DND-41 (cell line): ENCODE results near the gene SPPL2C.

Experiments
- ATAC-seq: fragments of 200-7000 bp; cut with Tn5 transposase; 3 replicates; pipeline ENCODE4 v1.9.1; 2021; ENCODE audit warnings: low read depth; ENCODE audit not compliant: insufficient read depth
- DNase-seq: peaks from one replicate; pipeline ENCODE4 v3.0.0-alpha.2; 2020
- H2AFZ ChIP-seq: 2 replicates; pipeline ENCODE4 v1.6.0; 2012; ENCODE audit warnings: low read depth, low read length
- H3K27ac ChIP-seq: 2 replicates; pipeline ENCODE4 v1.5.1; 2012; ENCODE audit warnings: low read length, inconsistent platforms
- H3K27me3 ChIP-seq: fragments of 200-600 bp; sonication (generic); 2 replicates; pipeline ENCODE4 v1.6.0; 2012; ENCODE audit warnings: low read length, mild to moderate bottlenecking, inconsistent platforms; ENCODE audit not compliant: insufficient read depth, poor library complexity
- H3K36me3 ChIP-seq: 2 replicates; pipeline ENCODE4 v1.5.1; 2012; ENCODE audit warnings: low read length, inconsistent platforms; ENCODE audit not compliant: insufficient read depth
- H3K4me1 ChIP-seq: 2 replicates; pipeline ENCODE4 v1.5.1; 2012; ENCODE audit warnings: mild to moderate bottlenecking, low read length; ENCODE audit not compliant: insufficient read depth
- H3K4me2 ChIP-seq: 2 replicates; pipeline ENCODE4 v1.6.0; 2012; ENCODE audit warnings: mild to moderate bottlenecking, moderate library complexity, low read length, inconsistent platforms; ENCODE audit not compliant: insufficient read depth
- H3K4me3 ChIP-seq, 2 experiments: fragments of 200-600 bp in 1 of 2; shearing (Covaris generic) in 1 of 2; 2 replicates each; pipeline ENCODE4 v1.5.1; 2012 to 2016; ENCODE audit warnings: inconsistent platforms in 2 of 2, low read length in 2 of 2, mild to moderate bottlenecking in 2 of 2, low read depth in 1 of 2, moderate library complexity in 1 of 2
- H3K79me2 ChIP-seq: 2 replicates; pipeline ENCODE4 v1.6.0; 2012; ENCODE audit warnings: low read length, inconsistent platforms; ENCODE audit not compliant: insufficient read depth
- H3K9ac ChIP-seq: 2 replicates; pipeline ENCODE4 v1.6.0; 2012; ENCODE audit warnings: low read depth, mild to moderate bottlenecking, inconsistent platforms, low read length, moderate library complexity
- H3K9me3 ChIP-seq: 2 replicates; pipeline ENCODE4 v1.5.1; 2012; ENCODE audit warnings: low read length, moderate library complexity, mild to moderate bottlenecking, inconsistent platforms; ENCODE audit not compliant: insufficient read depth, severe bottlenecking
- H4K20me1 ChIP-seq: 2 replicates; pipeline ENCODE4 v1.6.0; 2012; ENCODE audit warnings: low read length; ENCODE audit not compliant: insufficient read depth
- EZH2 ChIP-seq: IDR thresholded peaks from 3 replicates; pipeline ENCODE4 v1.6.1; 2012; ENCODE audit warnings: borderline replicate concordance, low read depth, mild to moderate bottlenecking, moderate library complexity, low read length, inconsistent platforms; ENCODE audit not compliant: severe bottlenecking
- TF ChIP-seq, protein P1 (sequence below): IDR thresholded peaks from 2 replicates; pipeline ENCODE4 v1.5.1; 2012; ENCODE audit warnings: borderline replicate concordance, low read length, moderate library complexity, mild to moderate bottlenecking; ENCODE audit not compliant: poor library complexity, severe bottlenecking; ENCODE audit errors: extremely low read depth

Gene SPPL2C

DNA sequence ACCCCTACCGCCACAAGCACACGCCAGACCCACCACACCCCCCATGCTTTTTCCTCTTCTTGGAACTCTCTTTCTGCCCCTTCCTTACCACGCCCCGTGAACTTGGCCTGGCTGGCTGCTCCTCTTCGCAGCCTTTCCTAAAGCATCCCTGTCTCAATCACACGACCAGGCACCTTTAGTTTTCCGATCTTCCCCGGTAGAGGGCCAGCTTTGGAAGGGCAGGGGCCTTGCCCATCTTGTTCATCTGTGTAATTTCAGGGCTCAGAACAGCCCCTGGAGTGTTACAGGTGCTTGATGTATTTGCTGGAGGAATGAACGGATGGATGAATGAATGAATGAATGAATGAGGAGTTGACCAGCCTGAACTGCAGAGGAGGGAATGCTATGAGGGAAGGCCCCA is 3.7 kb downstream of the SPPL2C start:
- no peaks in the 10 kb centered on the region for H3K79me2 ChIP-seq
- DNase-seq (no peak), ATAC-seq (no peak)
- no peak overlapping the region for H3K9ac ChIP-seq
- no peak overlapping the region for H3K27ac ChIP-seq
- H4K20me1 ChIP-seq: peaks cover 11% of the 10 kb centered on the region
- no peak overlapping the region for H3K4me3 ChIP-seq
- no peaks in the 10 kb centered on the region for H3K4me1 ChIP-seq
- H3K9me3 ChIP-seq: no peaks in the 10 kb centered on the region
- TF ChIP-seq EZH2: no peak
- TF ChIP-seq, protein P1, sequence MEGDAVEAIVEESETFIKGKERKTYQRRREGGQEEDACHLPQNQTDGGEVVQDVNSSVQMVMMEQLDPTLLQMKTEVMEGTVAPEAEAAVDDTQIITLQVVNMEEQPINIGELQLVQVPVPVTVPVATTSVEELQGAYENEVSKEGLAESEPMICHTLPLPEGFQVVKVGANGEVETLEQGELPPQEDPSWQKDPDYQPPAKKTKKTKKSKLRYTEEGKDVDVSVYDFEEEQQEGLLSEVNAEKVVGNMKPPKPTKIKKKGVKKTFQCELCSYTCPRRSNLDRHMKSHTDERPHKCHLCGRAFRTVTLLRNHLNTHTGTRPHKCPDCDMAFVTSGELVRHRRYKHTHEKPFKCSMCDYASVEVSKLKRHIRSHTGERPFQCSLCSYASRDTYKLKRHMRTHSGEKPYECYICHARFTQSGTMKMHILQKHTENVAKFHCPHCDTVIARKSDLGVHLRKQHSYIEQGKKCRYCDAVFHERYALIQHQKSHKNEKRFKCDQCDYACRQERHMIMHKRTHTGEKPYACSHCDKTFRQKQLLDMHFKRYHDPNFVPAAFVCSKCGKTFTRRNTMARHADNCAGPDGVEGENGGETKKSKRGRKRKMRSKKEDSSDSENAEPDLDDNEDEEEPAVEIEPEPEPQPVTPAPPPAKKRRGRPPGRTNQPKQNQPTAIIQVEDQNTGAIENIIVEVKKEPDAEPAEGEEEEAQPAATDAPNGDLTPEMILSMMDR: no peak
- H3K27me3 ChIP-seq: peaks cover 14% of the 10 kb centered on the region
- H3K36me3 ChIP-seq: no peaks in the 10 kb centered on the region
- H2AFZ ChIP-seq: no peak overlapping the region
- no peak overlapping the region for H3K4me2 ChIP-seq

DNA sequence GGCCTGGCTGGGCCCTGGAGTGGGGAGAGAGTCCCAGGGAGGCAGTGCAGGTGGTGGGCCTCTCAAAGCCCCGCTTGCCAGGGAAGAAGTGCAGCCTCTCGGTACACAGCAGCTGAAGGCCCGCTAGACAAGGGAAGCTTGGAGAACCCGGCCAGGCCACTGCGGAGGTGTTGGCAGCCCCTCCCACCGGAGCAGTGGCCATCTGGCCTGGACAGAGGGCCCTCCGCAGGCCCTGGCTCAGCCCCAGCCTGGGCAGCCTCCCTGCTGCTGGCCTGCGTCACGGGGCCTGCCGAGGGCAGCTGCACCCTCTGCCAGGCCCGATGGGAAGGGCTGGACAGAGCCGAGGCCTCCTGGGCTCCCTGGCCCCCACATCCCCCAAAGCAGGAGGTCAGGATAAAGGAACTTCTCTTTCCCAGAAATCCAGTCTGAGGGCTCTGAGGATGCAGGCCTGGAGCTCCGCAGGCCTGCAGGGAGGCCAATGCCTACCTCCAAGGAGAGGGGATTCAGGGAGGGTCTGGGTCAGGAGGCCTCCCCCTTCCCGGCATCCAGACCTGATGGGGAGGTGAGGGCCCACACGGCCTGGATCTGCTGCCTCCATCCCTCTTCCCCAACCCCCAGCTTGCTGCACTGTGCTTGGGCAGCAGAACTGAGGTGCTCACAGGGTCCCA is 4.3 kb downstream of the SPPL2C start:
- no peaks in the 10 kb centered on the region for H3K36me3 ChIP-seq
- peaks cover 11% of the 10 kb centered on the region for H4K20me1 ChIP-seq
- H2AFZ ChIP-seq: no peak overlapping the region
- no peak overlapping the region for H3K27ac ChIP-seq
- H3K4me1 ChIP-seq: no peaks in the 10 kb centered on the region
- no peaks in the 10 kb centered on the region for H3K79me2 ChIP-seq
- no peak overlapping the region for H3K9ac ChIP-seq
- ATAC-seq (no peak), DNase-seq (no peak)
- H3K4me3 ChIP-seq: no peak overlapping the region
- no peak overlapping the region for H3K4me2 ChIP-seq
- H3K27me3 ChIP-seq: peaks cover 14% of the 10 kb centered on the region
- TF ChIP-seq, protein P1: no peak
- TF ChIP-seq EZH2: no peak
- H3K9me3 ChIP-seq: no peaks in the 10 kb centered on the region

DNA sequence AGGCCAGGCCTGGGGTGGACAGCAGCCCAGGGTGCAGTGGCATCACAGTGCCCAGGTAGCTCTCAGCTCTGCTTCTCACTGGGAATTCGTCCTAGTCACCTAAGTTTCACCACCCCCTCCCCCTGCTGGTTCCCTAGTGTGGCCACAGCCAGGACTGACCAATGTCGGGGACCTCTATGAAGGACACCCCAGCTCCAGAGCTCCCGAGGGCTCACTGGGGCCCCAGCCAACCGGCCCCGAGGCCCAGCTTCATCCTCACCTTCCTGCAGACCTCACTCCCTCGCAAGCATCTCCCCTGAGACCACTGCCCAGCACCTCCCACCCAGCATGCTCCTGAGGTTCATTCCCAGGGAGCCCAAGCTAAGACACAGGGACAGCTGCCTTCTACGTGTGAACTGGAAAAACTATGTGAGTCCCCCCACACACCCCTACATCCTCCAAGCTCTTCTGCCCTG is 4.9 kb downstream of the SPPL2C start:
- no peak overlapping the region for H3K9ac ChIP-seq
- TF ChIP-seq, protein P1: no peak
- TF ChIP-seq EZH2: no peak
- no peak for DNase-seq
- no peaks in the 10 kb centered on the region for H3K36me3 ChIP-seq
- no peaks in the 10 kb centered on the region for H3K9me3 ChIP-seq
- no peaks in the 10 kb centered on the region for H3K79me2 ChIP-seq
- no peak overlapping the region for H3K27ac ChIP-seq
- no peak overlapping the region for H3K4me3 ChIP-seq
- no peak overlapping the region for H3K4me2 ChIP-seq
- peaks cover 11% of the 10 kb centered on the region for H4K20me1 ChIP-seq
- peaks cover 14% of the 10 kb centered on the region for H3K27me3 ChIP-seq
- H3K4me1 ChIP-seq: no peaks in the 10 kb centered on the region
- H2AFZ ChIP-seq: no peak overlapping the region
- ATAC-seq: no peak
